Inferior parietal cortex (tissue), 1 donor: Measurements from ENCODE around the gene AMMECR1L.
"Not testable (repeated sequence)": the region's sequence is repeated elsewhere in the genome, so short reads cannot be mapped to it uniquely, and the experiment has no call there.

Experiments used
- DNase-seq: peaks from one replicate; pipeline ENCODE4 v3.0.0-alpha.2; 2016; ENCODE audit errors: extremely low spot score

The AMMECR1L gene

GRCh38 chr2:127841466-127842178 is 44.1 kb downstream of the AMMECR1L start:
- no peak for DNase-seq

- no peak for DNase-seq
Observed at GRCh38 chr2:127840893-127841292, 44.9 kb downstream of the AMMECR1L start.

- no peak for DNase-seq
Observed at GRCh38 chr2:127834951-127835350, 50.8 kb downstream of the AMMECR1L start.

- no peak for DNase-seq
Observed at GRCh38 chr2:127829845-127830246, 55.9 kb downstream of the AMMECR1L start.

- not testable (repeated sequence) for DNase-seq
Observed at GRCh38 chr2:127826708-127827107, 59.0 kb downstream of the AMMECR1L start.

- DNase-seq: no peak
Observed at GRCh38 chr2:127826047-127826446, 59.7 kb downstream of the AMMECR1L start.

- no peak for DNase-seq
Observed at GRCh38 chr2:127820080-127820668, 65.6 kb downstream of the AMMECR1L start.

- no peak for DNase-seq
Observed at GRCh38 chr2:127818794-127819425, 66.8 kb downstream of the AMMECR1L start.

- DNase-seq: no peak
Observed at GRCh38 chr2:127818241-127818640, 67.5 kb downstream of the AMMECR1L start.

- no peak for DNase-seq
Observed at GRCh38 chr2:127814677-127815076, 71.1 kb downstream of the AMMECR1L start.

GRCh38 chr2:127812441-127812840 is 73.3 kb downstream of the AMMECR1L start:
- DNase-seq: not testable (repeated sequence)
